ENCODE results near the gene DLG2.

- TF ChIP-seq IRF1 (CRISPR knock-in tag; IDR thresholded peaks at IDR 0.05): no peak
- TF ChIP-seq E2F1 (CRISPR knock-in tag; IDR thresholded peaks at IDR 0.05): no peak
- TF ChIP-seq NFYB (CRISPR knock-in tag; conservative IDR thresholded peaks at IDR 0.05; ENCODE audit: low read depth): no peak
- TF ChIP-seq TP53 (CRISPR knock-in tag; IDR thresholded peaks at IDR 0.05): no peak
- no peak for TF ChIP-seq CTCF (IDR thresholded peaks at IDR 0.05)
- TF ChIP-seq E2F5 (CRISPR knock-in tag; IDR thresholded peaks at IDR 0.05): no peak
- no peak for TF ChIP-seq GABPB1 (CRISPR knock-in tag; IDR thresholded peaks at IDR 0.05)
- no peak for TF ChIP-seq NR2C2 (CRISPR knock-in tag; IDR thresholded peaks at IDR 0.05)
- no peak for TF ChIP-seq CREM (CRISPR knock-in tag; IDR thresholded peaks at IDR 0.05)
- no peak for TF ChIP-seq ATF2 (CRISPR knock-in tag; IDR thresholded peaks at IDR 0.05; ENCODE audit: borderline replicate concordance, low read depth)
- no peak for TF ChIP-seq NR3C1 (CRISPR knock-in tag; conservative IDR thresholded peaks at IDR 0.05; ENCODE audit: low read depth)
- TF ChIP-seq SMAD3 (CRISPR knock-in tag; IDR thresholded peaks at IDR 0.05; ENCODE audit: borderline replicate concordance): no peak
- no peak for TF ChIP-seq PREB (CRISPR knock-in tag; IDR thresholded peaks at IDR 0.05; ENCODE audit: borderline replicate concordance)
These were observed 1852.9 kb downstream of the DLG2 start for GRCh38 chr11:83773950-83774880.

Measured in WTC11 (cell line).